Caco-2 (cell line): ENCODE data around the gene KLF7. TPM values are rescaled to one million over a fixed set of nuclear protein-coding genes. Genes with fewer than 3 reads are reported as not detected.

Experiments
- BruUV-seq: library from RNA; stranded (reverse); fragments of 400-500 nt; replicated peaks from 2 replicates; lab custom pipeline; 2021; lab: Mats Ljungman, UMichigan
- CTCF ChIA-PET: fragments of 300-600 bp; sonication (Branson Sonifier 250); formaldehyde crosslinking; loops from one replicate; lab custom pipeline; 2022; ENCODE audit warnings: antibody characterized with exemption; lab: Charles Lee
- POLR2A ChIA-PET: fragments of 300-600 bp; sonication (Branson Sonifier 250); formaldehyde crosslinking; loops from one replicate; lab custom pipeline; 2022; ENCODE audit warnings: antibody characterized with exemption; lab: Charles Lee
- DNase-seq, 2 experiments: peaks; one replicate each; pipeline versions ENCODE4 v3.0.0 to v3.0.0-alpha.2; 2020 to 2022
- H3K27me3 ChIP-seq: replicated peaks from 2 replicates; pipeline ENCODE4 v1.6.0; 2011; ENCODE audit warnings: low read length; ENCODE audit not compliant: control insufficient read depth, insufficient read depth
- H3K36me3 ChIP-seq: 2 replicates; pipeline ENCODE4 v1.5.1; 2011; ENCODE audit warnings: low read length; ENCODE audit not compliant: control insufficient read depth, insufficient read depth
- H3K4me1 ChIP-seq: fragments of 250-450 bp; sonication (Bioruptor Pico); 2 replicates; pipeline ENCODE4 v1.5.1; 2020; ENCODE audit warnings: mild to moderate bottlenecking
- H3K4me3 ChIP-seq: 2 replicates; pipeline ENCODE4 v1.5.1; 2011; ENCODE audit warnings: low read depth, mild to moderate bottlenecking, control low read depth, low read length
- H3K9me3 ChIP-seq: fragments of 250-450 bp; sonication (Bioruptor Pico); 2 replicates; pipeline ENCODE4 v1.5.1; 2020; ENCODE audit warnings: mild to moderate bottlenecking, moderate library complexity
- H3K27ac Mint-ChIP-seq: one replicate; pipeline ENCODE4 v1.8.0; 2022; ENCODE audit warnings: mixed read lengths; ENCODE audit not compliant: unreplicated experiment
- H3K27me3 Mint-ChIP-seq: one replicate; pipeline ENCODE4 v1.8.0; 2022; ENCODE audit warnings: mixed read lengths; ENCODE audit not compliant: insufficient read depth, unreplicated experiment
- H3K36me3 Mint-ChIP-seq: one replicate; pipeline ENCODE4 v1.8.0; 2022; ENCODE audit warnings: mild to moderate bottlenecking, mixed read lengths; ENCODE audit not compliant: insufficient read depth, unreplicated experiment
- H3K4me1 Mint-ChIP-seq: one replicate; pipeline ENCODE4 v1.8.0; 2022; ENCODE audit warnings: low read depth, mixed read lengths; ENCODE audit not compliant: unreplicated experiment
- H3K4me3 Mint-ChIP-seq: one replicate; pipeline ENCODE4 v1.8.0; 2022; ENCODE audit warnings: mild to moderate bottlenecking, moderate library complexity, mixed read lengths; ENCODE audit not compliant: unreplicated experiment
- H3K9me3 Mint-ChIP-seq: one replicate; pipeline ENCODE4 v1.8.0; 2022; ENCODE audit warnings: mixed read lengths; ENCODE audit not compliant: unreplicated experiment
- intact Hi-C: fragments of 100-400 bp; cut with micrococcal nuclease; formaldehyde crosslinking; loops from one replicate; pipeline ENCODE4 v1.10.0; 2022; ENCODE audit not compliant: unreplicated experiment
- total RNA-seq: library from RNA; stranded (reverse); gene quantifications from 2 replicates; pipeline ENCODE4 v1.2.3, GENCODE V29; 2022
- TF ChIP-seq, protein P1 (sequence below), 2 experiments: fragments of 200-600 bp in 1 of 2; IDR thresholded peaks; 1 replicate in 1 of 2; 2 replicates in 1 of 2; pipeline versions ENCODE4 v1.5.1 to v1.8.0; 2011 to 2022; ENCODE audit warnings: antibody characterized with exemption in 1 of 2, control low read depth in 1 of 2, inconsistent platforms in 1 of 2, low read depth in 1 of 2, low read length in 1 of 2, mild to moderate bottlenecking in 1 of 2, moderate library complexity in 1 of 2; ENCODE audit not compliant: insufficient read depth in 1 of 2, severe bottlenecking in 1 of 2, unreplicated experiment in 1 of 2

The KLF7 gene
- total RNA-seq, 1 experiment from 2014 or later: 0.36 TPM

DNA sequence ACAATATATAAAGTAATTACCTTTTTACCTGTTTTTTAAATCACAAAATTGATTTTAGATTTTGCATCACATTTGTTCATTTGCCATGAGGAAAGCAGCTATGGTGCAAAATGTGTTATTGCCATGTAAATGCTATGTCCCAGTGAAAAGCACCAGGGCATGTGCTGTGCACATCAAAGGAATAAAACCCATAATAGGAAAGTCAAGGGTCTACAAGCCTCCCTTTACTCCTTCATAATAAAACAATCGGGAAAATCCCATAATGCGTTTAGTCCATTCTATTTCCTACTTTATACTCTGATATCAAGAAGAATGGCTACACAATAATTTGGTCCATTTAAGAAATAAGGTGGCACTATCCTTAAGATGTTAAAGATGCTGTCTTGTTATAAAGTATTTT, 53.0 kb downstream of the KLF7 start:
- Histone ChIP-seq H3K4me3 (no peak overlapping the region), H3K9me3 (no peaks in the 10 kb centered on the region), H3K4me1 (no peaks in the 10 kb centered on the region), H3K36me3 (no peaks in the 10 kb centered on the region), H3K27me3 (no peaks in the 10 kb centered on the region; the same call in 1 of the 2 replicates)
- Mint-ChIP-seq H3K9me3 (no peaks in the 10 kb centered on the region), H3K27me3 (peaks cover 8% of the 10 kb centered on the region), H3K36me3 (no peaks in the 10 kb centered on the region), H3K27ac (no peak overlapping the region), H3K4me1 (peaks cover 5% of the 10 kb centered on the region), H3K4me3 (no peak overlapping the region)
- DNase-seq: no peak
- BruUV-seq: no TSS peak
- CTCF ChIA-PET: no interaction called here
- POLR2A ChIA-PET: no interaction called here
- TF ChIP-seq, protein P1, sequence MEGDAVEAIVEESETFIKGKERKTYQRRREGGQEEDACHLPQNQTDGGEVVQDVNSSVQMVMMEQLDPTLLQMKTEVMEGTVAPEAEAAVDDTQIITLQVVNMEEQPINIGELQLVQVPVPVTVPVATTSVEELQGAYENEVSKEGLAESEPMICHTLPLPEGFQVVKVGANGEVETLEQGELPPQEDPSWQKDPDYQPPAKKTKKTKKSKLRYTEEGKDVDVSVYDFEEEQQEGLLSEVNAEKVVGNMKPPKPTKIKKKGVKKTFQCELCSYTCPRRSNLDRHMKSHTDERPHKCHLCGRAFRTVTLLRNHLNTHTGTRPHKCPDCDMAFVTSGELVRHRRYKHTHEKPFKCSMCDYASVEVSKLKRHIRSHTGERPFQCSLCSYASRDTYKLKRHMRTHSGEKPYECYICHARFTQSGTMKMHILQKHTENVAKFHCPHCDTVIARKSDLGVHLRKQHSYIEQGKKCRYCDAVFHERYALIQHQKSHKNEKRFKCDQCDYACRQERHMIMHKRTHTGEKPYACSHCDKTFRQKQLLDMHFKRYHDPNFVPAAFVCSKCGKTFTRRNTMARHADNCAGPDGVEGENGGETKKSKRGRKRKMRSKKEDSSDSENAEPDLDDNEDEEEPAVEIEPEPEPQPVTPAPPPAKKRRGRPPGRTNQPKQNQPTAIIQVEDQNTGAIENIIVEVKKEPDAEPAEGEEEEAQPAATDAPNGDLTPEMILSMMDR (IDR thresholded peaks at IDR 0.05; ENCODE audit: insufficient read depth in 1 of 2, low read depth in 1 of 2, low read length in 1 of 2, severe bottlenecking in 1 of 2, unreplicated experiment in 1 of 2): no peak
- intact Hi-C loops: no loop called here

DNA sequence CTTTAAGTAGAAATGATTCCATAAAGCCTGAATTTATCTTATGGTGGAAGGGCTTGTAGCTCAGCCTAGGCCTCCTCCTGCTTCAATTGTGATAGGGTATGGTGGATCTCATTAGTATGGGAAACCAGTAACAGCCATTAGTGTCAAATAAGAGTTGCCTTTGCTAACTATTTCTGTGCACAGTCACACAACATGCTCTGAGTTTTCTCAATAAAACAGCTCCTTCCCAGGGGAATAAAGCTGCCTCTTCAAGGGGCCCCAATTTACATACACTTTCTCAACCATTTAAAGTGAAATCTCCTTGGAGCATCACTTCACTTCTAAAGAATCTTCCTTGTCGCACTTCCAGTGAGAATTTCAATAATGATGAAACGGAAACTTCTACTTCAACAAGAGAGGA, 53.4 kb downstream of the KLF7 start:
- no peaks in the 10 kb centered on the region for H3K36me3 ChIP-seq
- DNase-seq: no peak
- no peaks in the 10 kb centered on the region for H3K9me3 ChIP-seq
- intact Hi-C loops: no loop called here
- Mint-ChIP-seq H3K36me3 (no peaks in the 10 kb centered on the region), H3K4me1 (peaks cover 9% of the 10 kb centered on the region), H3K27me3 (peaks cover 8% of the 10 kb centered on the region), H3K9me3 (no peaks in the 10 kb centered on the region), H3K4me3 (no peak overlapping the region), H3K27ac (no peak overlapping the region)
- POLR2A ChIA-PET: no interaction called here
- no peak overlapping the region for H3K4me3 ChIP-seq
- H3K27me3 ChIP-seq: no peaks in the 10 kb centered on the region; the same call in 1 of the 2 replicates
- CTCF ChIA-PET: no interaction called here
- no TSS peak for BruUV-seq
- TF ChIP-seq, protein P1 (IDR thresholded peaks at IDR 0.05; ENCODE audit: insufficient read depth in 1 of 2, low read depth in 1 of 2, low read length in 1 of 2, severe bottlenecking in 1 of 2, unreplicated experiment in 1 of 2): no peak
- no peaks in the 10 kb centered on the region for H3K4me1 ChIP-seq

DNA sequence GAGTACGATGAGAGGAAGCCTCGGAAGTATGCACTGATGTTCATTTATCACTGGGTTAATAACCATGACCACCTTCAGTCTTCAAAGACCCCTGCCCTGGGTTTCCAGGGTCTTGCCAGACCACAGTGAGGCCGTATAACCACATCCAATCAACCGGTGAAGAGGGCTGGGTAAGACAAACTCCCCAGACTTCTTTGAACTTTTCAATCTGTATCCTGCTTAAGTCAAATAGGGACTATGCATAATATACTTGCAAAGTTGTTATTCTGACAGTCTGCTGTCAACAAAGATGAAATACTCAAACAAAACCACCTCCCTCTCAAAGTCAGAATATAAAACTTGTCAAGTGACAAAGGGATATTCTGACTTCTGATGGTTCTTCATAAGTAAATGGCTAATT, 54.0 kb downstream of the KLF7 start:
- H3K4me3 Mint-ChIP-seq: no peak overlapping the region
- no peaks in the 10 kb centered on the region for H3K36me3 ChIP-seq
- DNase-seq: no peak
- no peak overlapping the region for H3K4me3 ChIP-seq
- TF ChIP-seq, protein P1 (IDR thresholded peaks at IDR 0.05; ENCODE audit: insufficient read depth in 1 of 2, low read depth in 1 of 2, low read length in 1 of 2, severe bottlenecking in 1 of 2, unreplicated experiment in 1 of 2): no peak
- H3K9me3 ChIP-seq: no peaks in the 10 kb centered on the region
- H3K27me3 Mint-ChIP-seq: peaks cover 6% of the 10 kb centered on the region
- H3K4me1 Mint-ChIP-seq: peaks cover 10% of the 10 kb centered on the region
- POLR2A ChIA-PET: no interaction called here
- H3K9me3 Mint-ChIP-seq: no peaks in the 10 kb centered on the region
- intact Hi-C loops: no loop called here
- no TSS peak for BruUV-seq
- CTCF ChIA-PET: no interaction called here
- no peaks in the 10 kb centered on the region for H3K4me1 ChIP-seq
- H3K27me3 ChIP-seq: no peaks in the 10 kb centered on the region; the same call in 1 of the 2 replicates
- H3K27ac Mint-ChIP-seq: no peak overlapping the region
- H3K36me3 Mint-ChIP-seq: peaks cover under 1% of the 10 kb centered on the region
